PFSK-1 (cell line): Measurements from ENCODE around the gene TRIM29.

Experiments
- POLR2AphosphoS5 ChIP-seq: IDR thresholded peaks from 2 replicates; pipeline ENCODE4 v1.6.1; 2012; ENCODE audit warnings: low read depth, mild to moderate bottlenecking, control low read depth, low read length, moderate library complexity
- SIN3A ChIP-seq: IDR thresholded peaks from 2 replicates; pipeline ENCODE4 v1.6.1; 2012; ENCODE audit warnings: mild to moderate bottlenecking, low read length, moderate library complexity, borderline replicate concordance; ENCODE audit not compliant: insufficient read depth
- TAF1 ChIP-seq: IDR thresholded peaks from 2 replicates; pipeline ENCODE4 v1.6.1; 2012; ENCODE audit warnings: low read length, control low read depth, borderline replicate concordance; ENCODE audit not compliant: insufficient read depth
- TF ChIP-seq, protein P1 (sequence below), 2 experiments: IDR thresholded peaks; 2 replicates each; pipeline versions ENCODE4 v1.6.1 to v1.8.0; 2011 to 2012; ENCODE audit warnings: low read depth in 2 of 2, low read length in 2 of 2, control low read depth in 1 of 2, inconsistent platforms in 1 of 2, mild to moderate bottlenecking in 1 of 2, moderate library complexity in 1 of 2; ENCODE audit not compliant: insufficient read depth in 1 of 2

DNA sequence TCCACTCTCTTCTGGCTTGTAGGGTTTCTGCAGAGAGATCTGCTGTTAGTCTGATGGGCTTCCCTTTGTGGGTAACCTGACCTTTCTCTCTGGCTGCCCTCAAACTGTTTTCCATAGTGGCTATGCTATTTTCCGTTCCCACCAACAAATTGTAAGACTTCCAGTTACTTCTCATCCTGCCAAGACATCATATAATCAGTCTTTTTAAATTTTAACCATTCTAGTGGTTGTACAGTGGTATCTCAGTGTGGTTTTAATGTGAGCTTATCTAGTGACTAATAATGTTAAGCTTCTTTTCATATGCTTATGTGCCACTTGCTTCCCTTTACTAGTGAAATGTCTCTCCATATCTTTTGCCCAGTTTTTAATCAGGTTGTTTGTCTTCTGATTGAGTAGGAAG is 13.6 kb upstream of the TRIM29 start:
- TF ChIP-seq POLR2AphosphoS5 (no peak), TAF1 (no peak), SIN3A (no peak)
- TF ChIP-seq, protein P1, sequence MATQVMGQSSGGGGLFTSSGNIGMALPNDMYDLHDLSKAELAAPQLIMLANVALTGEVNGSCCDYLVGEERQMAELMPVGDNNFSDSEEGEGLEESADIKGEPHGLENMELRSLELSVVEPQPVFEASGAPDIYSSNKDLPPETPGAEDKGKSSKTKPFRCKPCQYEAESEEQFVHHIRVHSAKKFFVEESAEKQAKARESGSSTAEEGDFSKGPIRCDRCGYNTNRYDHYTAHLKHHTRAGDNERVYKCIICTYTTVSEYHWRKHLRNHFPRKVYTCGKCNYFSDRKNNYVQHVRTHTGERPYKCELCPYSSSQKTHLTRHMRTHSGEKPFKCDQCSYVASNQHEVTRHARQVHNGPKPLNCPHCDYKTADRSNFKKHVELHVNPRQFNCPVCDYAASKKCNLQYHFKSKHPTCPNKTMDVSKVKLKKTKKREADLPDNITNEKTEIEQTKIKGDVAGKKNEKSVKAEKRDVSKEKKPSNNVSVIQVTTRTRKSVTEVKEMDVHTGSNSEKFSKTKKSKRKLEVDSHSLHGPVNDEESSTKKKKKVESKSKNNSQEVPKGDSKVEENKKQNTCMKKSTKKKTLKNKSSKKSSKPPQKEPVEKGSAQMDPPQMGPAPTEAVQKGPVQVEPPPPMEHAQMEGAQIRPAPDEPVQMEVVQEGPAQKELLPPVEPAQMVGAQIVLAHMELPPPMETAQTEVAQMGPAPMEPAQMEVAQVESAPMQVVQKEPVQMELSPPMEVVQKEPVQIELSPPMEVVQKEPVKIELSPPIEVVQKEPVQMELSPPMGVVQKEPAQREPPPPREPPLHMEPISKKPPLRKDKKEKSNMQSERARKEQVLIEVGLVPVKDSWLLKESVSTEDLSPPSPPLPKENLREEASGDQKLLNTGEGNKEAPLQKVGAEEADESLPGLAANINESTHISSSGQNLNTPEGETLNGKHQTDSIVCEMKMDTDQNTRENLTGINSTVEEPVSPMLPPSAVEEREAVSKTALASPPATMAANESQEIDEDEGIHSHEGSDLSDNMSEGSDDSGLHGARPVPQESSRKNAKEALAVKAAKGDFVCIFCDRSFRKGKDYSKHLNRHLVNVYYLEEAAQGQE (IDR thresholded peaks at IDR 0.05; ENCODE audit: insufficient read depth in 1 of 2, low read depth in 2 of 2, low read length in 2 of 2): no peak
